SK-N-SH (cell line): ENCODE data around the gene TRAF2.

ENCODE experiments used
- CTCF ChIP-seq: fragments of 200-600 bp; sonication (generic); IDR thresholded peaks from 2 replicates; pipeline ENCODE4 v1.6.1; 2017; ENCODE audit warnings: antibody characterized with exemption, mild to moderate bottlenecking, moderate library complexity
- EP300 ChIP-seq, 2 experiments: IDR thresholded peaks; 2 replicates each; pipeline versions ENCODE4 v1.4.0 to v1.6.1; 2012; ENCODE audit warnings: borderline replicate concordance in 1 of 2, low read depth in 1 of 2, low read length in 1 of 2
- EZH2phosphoT487 ChIP-seq: fragments of 200-600 bp; sonication (generic); IDR thresholded peaks from 2 replicates; pipeline ENCODE4 v1.6.1; 2017; ENCODE audit warnings: low read depth, mixed run types, mild to moderate bottlenecking, antibody characterized with exemption, moderate library complexity, borderline replicate concordance
- FOXJ3 ChIP-seq: sonication (generic); formaldehyde crosslinking; IDR thresholded peaks from 2 replicates; pipeline ENCODE4 v1.5.1; 2020; ENCODE audit warnings: mild to moderate bottlenecking, missing genetic modification reagents
- GATA2 ChIP-seq: sonication (generic); formaldehyde crosslinking; IDR thresholded peaks from 2 replicates; pipeline ENCODE4 v1.5.0; 2020; ENCODE audit warnings: mild to moderate bottlenecking, missing genetic modification reagents
- NFIC ChIP-seq: IDR thresholded peaks from 2 replicates; pipeline ENCODE4 v1.4.0; 2012; ENCODE audit warnings: borderline replicate concordance
- RAD21 ChIP-seq: IDR thresholded peaks from 2 replicates; pipeline ENCODE4 v1.6.1; 2012; ENCODE audit warnings: mild to moderate bottlenecking, low read length
- RCOR1 ChIP-seq: fragments of 150-350 bp; IDR thresholded peaks from 2 replicates; pipeline ENCODE4 v1.6.1; 2017; ENCODE audit warnings: antibody characterized with exemption, low read length
- RFX5 ChIP-seq: IDR thresholded peaks from 2 replicates; pipeline ENCODE4 v1.6.1; 2012; ENCODE audit warnings: mild to moderate bottlenecking, improper control_type of control experiment, low read length
- SIN3A ChIP-seq: IDR thresholded peaks from 2 replicates; pipeline ENCODE4 v1.6.1; 2012; ENCODE audit warnings: low read depth, mild to moderate bottlenecking, low read length, moderate library complexity, borderline replicate concordance
- TAF1 ChIP-seq: IDR thresholded peaks from 2 replicates; pipeline ENCODE4 v1.6.1; 2012; ENCODE audit warnings: low read depth, mild to moderate bottlenecking, low read length, moderate library complexity, borderline replicate concordance
- TCF12 ChIP-seq: IDR thresholded peaks from 2 replicates; pipeline ENCODE4 v1.4.0; 2012
- TEAD4 ChIP-seq: IDR thresholded peaks from 2 replicates; pipeline ENCODE4 v1.4.0; 2012; ENCODE audit warnings: mild to moderate bottlenecking, borderline replicate concordance; ENCODE audit not compliant: insufficient read depth

- TF ChIP-seq CTCF (no peak), RFX5 (no peak), RAD21 (no peak), TCF12 (no peak), TEAD4 (no peak), EP300 (IDR thresholded peaks at IDR 0.05; ENCODE audit: borderline replicate concordance in 1 of 2, low read depth in 1 of 2, low read length in 1 of 2) (no peak), FOXJ3 (CRISPR knock-in tag) (no peak), NFIC (no peak), EZH2phosphoT487 (no peak), RCOR1 (no peak), GATA2 (CRISPR knock-in tag) (no peak), TAF1 (no peak), SIN3A (no peak)
Measured at GRCh38 chr9:136949239-136949816, 63.0 kb downstream of the TRAF2 start.
